HG03066 (cell line): Measurements from ENCODE around the gene HIP1R.

Experiments
- ATAC-seq: cut with Tn5 transposase; IDR thresholded peaks from one replicate; pipeline ENCODE4 v1.9.1; 2021; ENCODE audit warnings: low read depth; ENCODE audit not compliant: unreplicated experiment

The HIP1R gene

DNA sequence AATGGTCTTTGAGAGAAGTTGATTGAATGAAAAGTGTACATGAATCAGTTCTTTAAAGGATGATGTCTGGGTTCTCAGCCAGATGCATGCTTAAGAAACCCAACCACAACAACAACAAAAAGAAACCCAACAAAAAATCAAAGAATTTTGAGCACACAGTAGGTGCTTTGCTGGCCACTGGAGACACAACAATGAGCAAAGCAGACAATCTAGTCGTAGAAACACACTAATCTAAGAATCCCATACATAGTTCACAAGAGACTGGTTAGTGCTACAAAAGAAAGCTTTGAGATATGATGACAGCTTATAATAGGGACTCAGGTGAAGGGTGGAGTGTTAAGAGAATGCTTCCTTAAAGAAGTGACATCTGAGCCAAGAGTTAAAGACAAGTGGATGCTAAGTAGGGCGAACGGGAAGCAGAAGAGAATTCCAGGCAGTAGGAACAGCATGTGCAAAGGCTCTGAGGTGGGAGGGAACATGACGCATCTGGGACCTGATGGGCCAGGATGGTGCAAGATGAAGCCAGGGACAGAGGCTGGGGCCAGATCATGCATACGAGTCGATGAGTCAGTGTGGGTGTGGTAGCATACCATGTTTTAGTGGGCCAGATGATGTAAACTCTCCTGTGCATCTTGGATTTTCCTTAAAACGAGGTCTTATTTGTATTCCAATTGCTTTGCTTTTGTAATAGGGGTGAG is 4.6 kb upstream of the HIP1R start:
- ATAC-seq = no peak

DNA sequence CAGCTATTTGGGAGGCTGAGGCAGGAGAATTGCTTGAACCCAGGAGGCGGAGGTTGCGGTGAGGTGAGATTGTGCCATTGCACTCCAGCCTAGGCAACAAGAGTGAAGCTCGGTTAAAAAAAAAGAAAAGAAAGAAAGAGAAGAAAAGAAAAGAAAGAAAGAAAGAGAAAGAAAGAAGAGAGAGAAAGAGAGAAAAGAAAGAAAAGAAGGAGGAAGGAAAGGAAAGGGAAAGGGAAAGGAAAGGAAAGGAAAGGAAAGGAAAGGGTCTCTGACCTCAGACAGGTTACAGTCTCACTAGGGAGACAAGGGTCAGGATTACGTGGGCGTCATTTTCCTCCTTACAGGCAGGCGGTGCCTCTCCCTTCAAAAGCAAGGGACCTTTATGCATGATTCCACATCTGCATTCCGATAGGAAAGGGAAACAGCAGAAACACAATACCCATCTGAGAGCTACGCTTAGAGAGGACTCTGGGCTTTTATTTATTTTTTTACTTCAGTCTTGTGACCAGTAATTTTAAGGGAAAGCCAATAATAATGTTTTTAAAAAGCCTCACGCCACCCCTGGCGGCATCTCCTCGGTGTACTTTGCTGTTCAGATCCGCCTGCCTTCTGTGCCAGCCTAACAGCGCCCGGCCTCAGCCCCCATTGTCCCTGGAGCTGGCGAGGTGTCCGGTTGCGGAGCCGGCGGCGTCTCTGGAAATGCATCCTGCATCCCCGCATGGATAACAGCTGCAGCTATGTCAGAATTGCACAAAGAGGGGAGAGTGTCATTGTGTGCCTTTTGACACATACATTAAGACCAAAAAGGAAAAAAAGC is 945 bp upstream of the HIP1R start:
- ATAC-seq = no peak

DNA sequence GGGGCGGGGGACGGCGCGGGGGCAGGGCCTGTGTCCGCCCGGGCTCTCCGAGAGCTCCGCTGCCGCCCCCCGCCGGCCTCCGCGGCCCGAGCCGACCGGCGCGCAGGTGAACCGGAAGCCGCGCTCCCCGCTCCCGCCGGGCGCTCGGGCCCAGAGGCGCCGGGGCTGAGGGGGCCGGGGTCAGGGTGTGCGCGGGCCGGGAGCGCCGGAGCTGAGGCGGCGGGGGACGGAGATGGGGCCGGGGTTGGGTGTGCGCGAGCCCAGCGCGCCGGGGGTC is 431 bp downstream of the HIP1R start:
- no peak for ATAC-seq

DNA sequence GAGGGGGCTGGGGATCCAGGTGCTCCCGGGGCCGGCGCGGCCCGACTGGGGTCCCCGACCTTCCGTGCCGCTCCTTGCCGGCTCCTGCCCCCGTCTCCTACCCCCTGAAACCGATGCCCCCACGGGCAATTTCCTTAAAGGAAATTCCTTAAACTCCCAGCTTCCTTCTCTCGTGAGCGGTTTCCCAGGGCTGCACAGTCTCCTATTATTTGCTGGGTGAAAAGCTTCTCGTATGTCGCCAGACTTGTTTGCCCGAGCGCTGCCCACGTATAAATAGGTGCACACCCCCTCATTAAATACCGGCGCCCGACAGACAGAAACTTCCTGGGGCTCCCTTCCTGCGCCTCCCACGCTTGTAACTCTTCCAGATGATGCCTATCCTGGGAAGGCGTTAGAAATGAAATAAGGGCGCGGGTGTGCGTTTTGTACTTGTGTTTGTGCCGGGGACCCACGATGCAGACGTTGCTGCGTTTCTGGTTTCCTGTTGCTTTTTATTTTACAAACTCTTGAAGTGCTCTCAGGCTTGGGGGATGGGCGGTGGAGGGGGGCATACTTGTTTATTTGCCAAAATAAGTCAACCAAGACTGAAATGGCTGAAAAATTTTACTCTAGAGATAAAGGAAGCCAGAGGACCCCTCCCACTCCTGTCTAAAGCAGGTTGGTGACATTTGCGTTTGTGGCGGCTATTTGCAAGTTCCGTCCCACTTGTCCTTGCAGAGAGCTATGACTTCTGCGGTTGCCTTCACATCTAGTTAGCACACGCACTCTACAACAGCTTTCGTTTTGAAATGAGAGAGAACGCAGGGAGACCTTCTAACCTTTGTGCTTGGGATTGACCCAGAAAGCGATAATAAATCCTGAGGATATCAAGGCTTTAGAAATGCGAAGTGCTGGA is 1.0 kb downstream of the HIP1R start:
- ATAC-seq = no peak

DNA sequence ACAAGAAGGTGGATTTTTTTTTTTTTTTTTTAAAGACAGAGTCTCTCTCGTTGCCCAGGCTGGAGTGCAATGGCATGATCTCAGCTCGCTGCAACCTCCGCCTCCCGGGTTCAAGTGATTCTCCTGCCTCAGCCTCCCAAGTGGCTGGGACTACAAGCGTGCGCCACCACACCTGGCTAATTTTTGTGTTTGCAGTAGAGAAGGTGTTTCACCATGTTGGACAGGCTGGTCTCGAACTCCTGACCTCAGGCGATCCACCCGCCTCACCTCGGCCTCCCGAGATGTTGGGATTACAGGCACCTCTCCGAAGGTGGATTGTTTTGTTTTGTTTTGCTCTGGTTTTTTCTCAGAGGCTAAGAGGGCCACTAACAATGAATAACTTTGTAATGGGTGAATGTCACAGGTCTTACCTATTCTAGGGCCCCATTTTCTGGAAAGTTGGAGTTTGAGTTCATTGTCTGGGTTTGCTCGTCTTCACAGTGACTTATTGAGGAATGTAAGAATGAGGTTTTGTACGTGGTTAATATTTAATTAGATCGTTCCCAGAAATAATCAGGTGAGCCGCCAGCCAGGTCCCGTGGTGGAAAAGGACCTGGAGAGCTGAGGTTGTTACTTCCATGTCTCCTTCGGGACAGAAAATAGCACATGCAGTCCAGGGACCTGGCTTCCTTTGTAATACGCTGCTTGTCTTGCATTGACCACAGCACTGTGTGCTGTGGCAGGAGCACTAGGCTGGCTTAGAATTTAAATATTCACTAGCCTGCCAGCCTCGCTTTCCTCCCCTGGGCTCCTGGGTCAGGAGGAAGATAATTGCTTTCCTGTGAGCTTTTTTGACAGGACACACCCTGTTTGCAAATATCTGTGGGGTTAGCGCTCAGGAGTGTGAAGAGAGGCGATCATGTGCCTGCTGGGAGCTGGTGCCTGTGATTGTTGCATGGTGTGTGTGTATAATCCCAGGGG is 2.3 kb downstream of the HIP1R start:
- ATAC-seq = no peak

DNA sequence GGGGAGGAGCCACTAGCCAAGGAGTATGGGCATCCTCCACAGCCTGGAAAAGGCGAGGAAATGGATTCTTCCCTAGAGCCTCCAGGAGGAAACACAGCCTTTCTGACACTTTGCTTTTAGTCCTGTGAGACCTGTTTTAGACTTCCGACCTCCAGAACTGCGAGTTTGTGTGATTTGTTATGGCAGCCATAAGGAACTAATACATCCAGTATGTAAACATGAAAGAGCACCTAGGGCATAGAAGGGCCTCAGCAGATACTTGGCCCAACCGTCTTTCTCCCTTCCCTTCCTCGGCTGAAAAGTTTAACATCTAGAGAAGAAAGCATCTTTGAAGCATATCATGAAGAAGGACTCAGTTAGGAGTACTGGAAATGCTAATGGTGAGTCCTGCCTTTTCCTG is 3.6 kb downstream of the HIP1R start:
- no peak for ATAC-seq

DNA sequence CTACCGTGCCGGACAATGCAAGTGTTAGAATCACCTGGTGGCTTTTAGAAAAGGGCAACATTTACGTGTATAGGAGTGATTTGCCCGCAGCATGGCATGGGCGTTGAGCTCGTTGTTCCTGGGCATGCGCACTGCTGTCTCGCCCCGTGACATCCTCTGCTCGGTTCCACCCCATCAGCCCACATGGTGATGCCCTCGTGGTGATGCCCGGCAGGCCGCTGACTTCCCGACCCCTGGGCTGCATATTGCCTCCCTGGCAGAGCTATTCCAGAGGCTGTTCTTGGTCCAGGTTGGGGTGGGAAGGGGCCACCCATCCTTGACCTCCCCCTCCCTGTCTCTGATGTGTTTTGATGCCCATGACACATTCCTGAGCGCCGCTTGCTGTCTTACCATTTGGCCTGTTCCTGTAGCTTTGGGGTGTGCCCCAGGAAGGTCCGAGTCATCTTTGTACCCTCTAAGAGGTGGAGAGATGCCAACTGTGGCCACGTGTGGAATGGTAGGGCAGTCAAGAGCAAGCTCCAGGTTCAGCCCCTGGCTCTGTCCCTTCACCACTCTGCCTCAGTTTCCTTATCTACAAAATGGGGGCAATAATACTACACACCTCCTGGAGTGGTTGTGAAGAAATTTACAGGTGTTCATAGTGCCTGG is 4.8 kb downstream of the HIP1R start:
- no peak for ATAC-seq

DNA sequence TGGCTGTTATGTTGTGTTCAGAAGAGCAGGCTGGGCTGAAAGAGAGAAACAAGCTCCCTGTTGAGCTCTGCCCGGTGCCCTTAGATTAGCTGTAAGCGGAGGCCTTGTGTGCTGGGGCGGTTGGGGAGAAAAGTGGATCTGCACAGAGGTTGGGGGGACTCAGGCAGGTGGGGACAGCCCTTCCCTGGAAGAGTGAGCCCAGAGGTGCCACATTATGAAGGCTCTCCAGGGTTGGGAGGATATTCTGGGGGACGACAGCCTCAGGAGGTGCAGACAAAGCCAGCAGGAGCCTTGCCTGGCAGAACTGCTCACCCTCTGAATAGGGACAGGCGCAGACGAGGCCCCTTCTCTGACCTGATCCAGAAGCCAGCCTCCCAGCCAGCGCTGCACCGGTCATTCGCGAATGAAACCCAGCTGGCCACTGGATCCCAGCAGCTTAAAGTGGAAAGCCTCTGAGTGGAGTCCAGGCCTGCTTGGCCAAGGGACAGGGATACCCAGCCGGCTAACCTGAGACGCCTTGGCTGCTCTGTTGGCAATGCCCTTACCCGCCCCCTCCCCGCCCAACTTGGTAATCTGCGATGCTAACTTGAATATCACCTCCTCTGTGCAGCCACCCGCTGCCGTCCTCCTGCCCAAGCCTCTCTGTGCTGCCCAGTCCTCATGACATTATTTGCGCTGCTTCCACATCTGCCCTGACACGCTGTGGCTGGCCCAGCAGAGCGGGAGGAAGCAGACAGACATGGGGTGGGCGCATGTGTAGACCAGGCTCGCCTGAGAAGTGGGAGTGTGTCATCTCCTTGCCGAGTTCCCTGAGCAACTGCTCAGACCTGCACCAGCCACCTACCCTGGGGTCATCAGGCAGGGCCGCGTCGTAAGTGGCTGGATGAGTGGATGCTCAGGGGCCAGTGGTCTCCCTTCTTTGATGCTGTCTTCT is 5.6 kb downstream of the HIP1R start:
- no peak for ATAC-seq

DNA sequence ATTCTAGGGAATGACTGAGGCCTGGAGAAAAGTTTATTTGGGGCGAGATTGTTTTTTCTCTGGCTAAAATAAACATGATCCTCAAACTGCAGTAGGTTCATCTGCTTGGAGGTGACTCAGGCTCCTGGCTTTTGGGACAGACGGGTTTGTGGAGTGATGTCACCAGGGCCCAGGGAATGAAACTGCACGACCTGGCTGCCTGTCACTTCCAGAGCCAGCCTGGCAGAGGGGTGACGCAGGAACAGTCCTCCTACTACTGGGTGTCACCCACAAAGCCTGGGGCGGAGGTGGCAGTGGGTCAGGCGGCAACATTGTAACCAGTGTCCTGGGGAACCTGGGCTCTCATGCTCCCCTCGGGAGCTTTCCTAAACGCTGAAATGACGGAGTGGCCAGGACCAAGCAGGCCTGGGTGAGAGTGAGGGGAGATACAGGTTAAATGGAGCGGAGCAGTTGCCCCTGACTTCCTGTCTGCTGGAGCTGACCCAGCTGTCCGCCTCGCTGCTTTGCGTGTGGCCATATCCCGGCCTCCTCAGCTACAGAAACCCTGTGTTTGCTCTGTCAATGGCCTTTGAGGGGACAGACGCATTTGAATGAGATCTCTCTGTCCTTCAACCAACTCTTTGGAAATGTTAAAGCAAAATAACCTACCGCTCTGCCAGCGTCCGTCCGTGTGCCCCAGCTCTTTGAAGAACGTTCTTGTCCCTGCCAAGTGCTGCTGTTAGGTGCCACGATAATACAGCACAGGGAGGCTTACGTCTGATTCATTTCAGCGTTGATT is 6.5 kb downstream of the HIP1R start:
- no peak for ATAC-seq

DNA sequence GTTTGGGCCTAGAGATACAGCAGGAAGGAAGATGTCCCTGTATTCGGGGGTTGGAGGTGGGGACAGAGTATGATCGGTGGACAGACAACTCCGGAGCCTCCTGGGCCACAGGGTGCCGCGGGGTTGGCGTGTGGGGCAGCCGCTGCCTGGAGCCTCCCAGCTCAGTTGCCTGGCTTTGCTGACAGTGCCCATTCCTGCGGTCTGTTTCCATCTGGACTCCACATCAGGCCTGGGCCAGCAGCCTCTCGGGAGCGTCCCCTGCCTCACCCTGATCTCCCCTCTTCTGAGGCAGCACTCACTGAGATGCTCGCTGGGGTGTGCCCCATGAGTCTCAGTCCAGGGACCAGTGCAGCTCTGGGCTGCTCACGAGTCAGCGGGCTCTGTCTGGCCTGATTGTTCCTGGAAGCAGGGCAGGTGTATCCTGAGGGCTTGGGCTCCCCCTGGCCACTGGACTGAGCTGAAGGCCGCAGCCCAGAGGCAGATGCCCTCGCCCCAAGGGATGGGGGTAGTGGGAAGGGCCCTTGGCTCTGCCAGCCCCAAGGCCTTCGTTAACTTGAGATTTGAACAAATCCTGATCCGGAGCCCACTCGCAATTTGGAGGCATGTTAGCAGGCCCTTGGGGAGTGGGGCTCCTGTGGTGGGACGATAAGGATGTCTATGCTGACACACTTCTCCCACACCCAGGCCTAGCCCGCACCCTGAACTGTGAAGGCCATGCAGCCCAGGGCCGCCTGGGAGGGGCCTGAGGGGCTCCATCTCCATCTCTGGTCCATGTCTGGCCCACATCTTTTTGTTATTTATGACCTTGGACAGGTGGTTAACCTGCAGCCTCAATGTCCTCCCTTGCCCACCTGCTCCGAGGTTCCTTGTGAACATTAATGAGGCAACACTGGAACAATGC is 7.5 kb downstream of the HIP1R start:
- ATAC-seq = no peak

DNA sequence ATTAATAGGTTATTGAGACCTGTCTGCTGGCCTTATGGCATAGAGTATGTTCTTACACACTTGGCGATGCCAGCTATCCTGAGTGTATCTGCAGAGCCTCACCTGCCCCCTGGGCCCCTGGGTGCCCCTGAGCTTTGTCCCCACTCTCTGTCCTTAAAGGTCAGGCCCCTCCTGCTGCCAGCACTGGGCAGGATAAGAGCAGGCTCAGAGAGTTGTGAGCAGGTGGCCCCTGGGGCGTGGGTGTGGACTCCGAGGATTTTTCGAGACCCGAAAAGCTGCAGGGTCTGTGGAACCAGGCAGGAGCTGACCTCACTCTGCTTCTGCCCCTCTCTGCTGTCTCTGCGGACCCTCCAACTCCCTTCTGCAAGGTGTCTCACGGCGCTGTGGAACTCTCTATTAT is 8.2 kb downstream of the HIP1R start:
- no peak for ATAC-seq

DNA sequence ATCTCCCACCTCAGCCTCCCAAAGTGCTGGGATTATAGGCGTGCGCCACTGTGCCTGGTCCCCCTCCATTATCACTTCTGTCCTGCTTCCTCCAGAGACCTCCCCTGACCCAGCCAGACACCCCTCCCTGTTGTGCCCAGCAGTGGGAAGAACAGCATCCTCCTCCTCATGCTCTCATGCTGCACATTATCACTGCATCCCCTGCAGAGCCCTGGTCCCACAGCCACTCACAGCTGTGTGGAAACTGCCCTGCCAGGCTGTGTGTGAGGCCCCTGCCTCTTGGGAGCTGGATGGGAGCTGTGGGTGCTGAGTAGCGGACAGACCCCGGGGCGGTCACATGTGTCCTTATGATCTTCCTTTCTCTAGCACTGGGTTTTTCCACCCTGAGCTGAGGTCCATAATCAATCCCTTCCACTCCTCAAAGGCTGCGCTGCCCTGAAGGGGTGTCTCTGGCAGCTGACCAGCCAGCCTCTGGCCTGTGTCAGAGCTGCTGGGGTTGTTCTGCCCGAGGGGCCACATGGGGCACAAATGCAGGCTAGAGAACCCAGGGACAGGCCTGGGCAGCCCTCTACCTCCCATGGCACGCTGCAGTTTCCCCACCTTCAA is 9.2 kb downstream of the HIP1R start:
- no peak for ATAC-seq

DNA sequence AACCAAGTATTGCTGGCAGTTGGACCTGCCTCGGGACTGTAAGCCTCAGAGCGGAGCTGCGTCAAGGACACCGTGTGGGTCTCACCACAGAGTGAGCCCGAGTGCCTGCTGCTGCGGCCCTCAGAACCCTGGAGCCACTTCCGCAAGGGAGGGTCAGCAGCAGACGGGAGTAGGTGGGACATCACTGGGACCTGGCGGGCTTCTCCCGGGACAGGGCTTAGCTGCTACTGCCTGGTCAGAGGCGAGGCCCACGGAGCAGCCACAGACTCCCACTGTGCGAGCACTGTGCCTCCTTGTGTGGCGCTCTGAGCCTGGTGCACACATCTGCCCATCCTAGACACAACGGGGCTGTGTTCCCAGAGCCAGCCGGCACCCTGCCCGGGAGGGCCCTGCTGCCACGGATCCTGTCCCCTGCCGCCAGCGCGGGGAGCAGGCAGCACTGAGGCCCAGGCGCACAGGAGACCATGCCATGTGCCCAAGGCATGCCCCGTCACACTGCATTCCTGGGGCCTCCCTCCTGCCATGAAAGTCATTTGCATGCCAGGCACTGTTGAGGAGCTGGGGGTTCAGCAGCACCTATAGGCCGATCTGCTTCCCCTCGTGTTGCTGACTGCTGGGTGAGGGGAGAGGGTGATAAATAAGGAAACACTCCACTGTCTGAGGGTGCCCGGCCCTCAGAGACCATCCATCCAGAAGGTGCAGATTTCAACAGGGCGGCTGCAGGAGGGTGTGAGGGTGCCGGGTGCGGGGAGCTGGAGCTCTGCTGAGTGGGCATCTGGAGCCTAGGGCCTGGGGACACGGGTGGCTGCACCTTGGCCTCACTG is 10.0 kb downstream of the HIP1R start:
- no peak for ATAC-seq

DNA sequence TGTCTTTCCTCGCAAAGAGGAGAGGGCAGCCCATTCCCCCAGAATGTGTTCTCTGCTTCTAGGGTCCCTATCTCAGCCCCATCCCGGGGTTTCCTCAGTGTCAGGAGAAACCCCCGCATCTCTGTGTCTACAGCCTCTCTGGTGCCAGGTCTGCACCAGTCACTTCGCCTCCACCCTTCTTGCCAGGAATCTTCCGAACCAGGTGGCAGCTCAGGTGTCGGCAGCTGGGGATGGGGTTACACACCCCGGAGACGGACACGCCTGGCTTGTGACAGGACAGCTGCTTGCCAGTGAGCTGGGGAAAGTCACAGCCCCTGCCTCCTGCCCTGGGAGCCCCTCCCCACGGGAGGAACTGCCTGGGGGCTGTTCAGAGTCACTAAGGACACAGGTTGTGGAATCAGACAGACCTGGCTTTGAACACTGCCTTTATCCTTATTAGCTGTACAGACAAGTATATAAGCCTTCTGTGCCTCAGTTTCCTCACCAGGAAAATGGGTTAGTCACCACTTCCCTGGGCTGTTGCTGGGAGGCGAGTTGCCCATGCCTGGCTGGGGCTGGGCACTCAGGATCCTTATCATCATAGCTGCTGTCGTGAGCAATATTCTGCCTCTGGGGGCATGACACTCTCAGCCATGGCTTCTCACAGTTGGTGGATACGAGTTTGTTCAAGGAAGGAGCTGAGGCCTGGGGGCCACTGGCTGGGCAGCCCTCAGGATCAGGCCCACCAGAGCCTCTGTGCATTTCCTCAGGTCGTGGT is 10.8 kb downstream of the HIP1R start:
- ATAC-seq = no peak
